Tibial nerve (tissue), 4 donors: ENCODE measurements around the gene SAXO2.

Source experiments
- CTCF ChIP-seq, 5 experiments: fragments of 200-600 bp in 3 of 5; fragments of 450-650 bp in 2 of 5; sonication (generic) in 3 of 5; IDR thresholded peaks; one replicate each; pipeline ENCODE4 v1.5.1; 2016 to 2019; ENCODE audit warnings: antibody characterized with exemption in 5 of 5, mild to moderate bottlenecking in 3 of 5, moderate library complexity in 2 of 5
- EP300 ChIP-seq, 2 donors: sonication (generic); formaldehyde crosslinking; IDR thresholded peaks; one replicate each; pipeline ENCODE4 v1.6.1; 2017; ENCODE audit warnings: antibody characterized with exemption in 2 of 2, mild to moderate bottlenecking in 1 of 2
- POLR2A ChIP-seq, 2 donors: fragments of 450-650 bp; IDR thresholded peaks; one replicate each; pipeline ENCODE4 v1.6.1; 2017; ENCODE audit warnings: antibody characterized with exemption in 2 of 2, mild to moderate bottlenecking in 2 of 2, moderate library complexity in 2 of 2

GRCh38 chr15:82231233-82231632 is 31.4 kb upstream of the SAXO2 start:
- TF ChIP-seq CTCF (IDR thresholded peaks at IDR 0.05) (no peak), POLR2A (IDR thresholded peaks at IDR 0.05) (no peak), EP300 (IDR thresholded peaks at IDR 0.05) (no peak)
